Measurements from ENCODE around the gene ABCA7. TPM values are rescaled to one million over a fixed set of nuclear protein-coding genes. Genes with fewer than 3 reads are reported as not detected.

Gene ABCA7
- total and polyA plus RNA-seq, 2 of the 13 experiments (the other 11 are each of a cell fraction or from before 2014, with no cell fraction given): 4.4 to 32.4 TPM

DNA sequence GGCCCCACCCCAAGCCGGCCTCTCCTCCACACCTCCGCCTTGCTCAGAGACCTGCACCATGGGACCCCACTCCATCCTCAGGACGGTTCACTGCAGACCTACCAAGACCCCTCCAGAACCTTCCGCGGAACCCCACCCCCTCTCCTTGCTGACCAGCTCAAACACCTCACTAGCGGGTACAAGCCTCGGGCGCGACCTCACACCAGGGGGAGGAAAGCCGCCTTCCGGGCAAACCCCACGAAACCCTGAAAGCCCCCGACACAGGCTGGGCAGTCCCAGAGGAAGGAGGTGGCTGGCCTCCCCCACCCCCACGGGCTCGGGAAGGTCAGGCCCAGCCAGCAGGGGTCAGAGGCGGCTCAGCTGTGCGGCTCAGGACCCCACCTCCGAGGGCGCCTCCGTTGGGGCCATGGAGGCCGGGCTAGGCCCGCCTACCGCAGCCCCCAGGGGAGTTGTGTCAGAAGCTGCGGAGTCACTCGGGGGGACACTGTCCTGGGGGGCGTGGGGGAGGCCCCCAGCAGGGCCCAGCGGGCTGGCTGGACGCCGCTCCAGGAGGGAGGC, 29.8 kb upstream of the ABCA7 start:
- TSS peak; percentile 79 for BruUV-seq (replicated peaks)
- peaks cover 4% of the 10 kb centered on the region for H3K79me2 ChIP-seq (ENCODE audit: insufficient read depth, low read length)
- TF ChIP-seq, protein P1, sequence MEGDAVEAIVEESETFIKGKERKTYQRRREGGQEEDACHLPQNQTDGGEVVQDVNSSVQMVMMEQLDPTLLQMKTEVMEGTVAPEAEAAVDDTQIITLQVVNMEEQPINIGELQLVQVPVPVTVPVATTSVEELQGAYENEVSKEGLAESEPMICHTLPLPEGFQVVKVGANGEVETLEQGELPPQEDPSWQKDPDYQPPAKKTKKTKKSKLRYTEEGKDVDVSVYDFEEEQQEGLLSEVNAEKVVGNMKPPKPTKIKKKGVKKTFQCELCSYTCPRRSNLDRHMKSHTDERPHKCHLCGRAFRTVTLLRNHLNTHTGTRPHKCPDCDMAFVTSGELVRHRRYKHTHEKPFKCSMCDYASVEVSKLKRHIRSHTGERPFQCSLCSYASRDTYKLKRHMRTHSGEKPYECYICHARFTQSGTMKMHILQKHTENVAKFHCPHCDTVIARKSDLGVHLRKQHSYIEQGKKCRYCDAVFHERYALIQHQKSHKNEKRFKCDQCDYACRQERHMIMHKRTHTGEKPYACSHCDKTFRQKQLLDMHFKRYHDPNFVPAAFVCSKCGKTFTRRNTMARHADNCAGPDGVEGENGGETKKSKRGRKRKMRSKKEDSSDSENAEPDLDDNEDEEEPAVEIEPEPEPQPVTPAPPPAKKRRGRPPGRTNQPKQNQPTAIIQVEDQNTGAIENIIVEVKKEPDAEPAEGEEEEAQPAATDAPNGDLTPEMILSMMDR (CRISPR knock-in tag; IDR thresholded peaks at IDR 0.05): peak; percentile 29
- TF ChIP-seq ZNF883 (CRISPR knock-in tag; IDR thresholded peaks at IDR 0.05; ENCODE audit: not compliant biosample characterization) (no peak), POLR2A (IDR thresholded peaks at IDR 0.05; ENCODE audit: insufficient read depth in 1 of 2, low read depth in 2 of 2, low read length in 2 of 2) (0 out of 4 replicates have a peak, but pooled peaks of 1 of the 2 experiments have one; percentile 18), JDP2 (CRISPR knock-in tag; IDR thresholded peaks at IDR 0.05; ENCODE audit: borderline replicate concordance) (no peak), KDM5A (IDR thresholded peaks at IDR 0.05; ENCODE audit: borderline replicate concordance, low read length) (no peak), ZNF329 (CRISPR knock-in tag; IDR thresholded peaks at IDR 0.05; ENCODE audit: low read depth) (no peak), AGO2 (optimal IDR thresholded peaks at IDR 0.05; ENCODE audit: low read depth, low read length) (peak; percentile 67), TCF7 (IDR thresholded peaks at IDR 0.05; ENCODE audit: low read depth) (no peak), TRIM24 (CRISPR knock-in tag; IDR thresholded peaks at IDR 0.05) (no peak), RFXAP (CRISPR knock-in tag; IDR thresholded peaks at IDR 0.05; ENCODE audit: borderline replicate concordance) (no peak), NFRKB (IDR thresholded peaks at IDR 0.05) (no peak), ZNF20 (CRISPR knock-in tag; IDR thresholded peaks at IDR 0.05) (no peak), RBFOX2 (IDR thresholded peaks at IDR 0.05; ENCODE audit: low read depth, low read length) (peak; percentile 33), ZNF124 (CRISPR knock-in tag; IDR thresholded peaks at IDR 0.05) (no peak)
- TF ChIP-seq, protein P2, sequence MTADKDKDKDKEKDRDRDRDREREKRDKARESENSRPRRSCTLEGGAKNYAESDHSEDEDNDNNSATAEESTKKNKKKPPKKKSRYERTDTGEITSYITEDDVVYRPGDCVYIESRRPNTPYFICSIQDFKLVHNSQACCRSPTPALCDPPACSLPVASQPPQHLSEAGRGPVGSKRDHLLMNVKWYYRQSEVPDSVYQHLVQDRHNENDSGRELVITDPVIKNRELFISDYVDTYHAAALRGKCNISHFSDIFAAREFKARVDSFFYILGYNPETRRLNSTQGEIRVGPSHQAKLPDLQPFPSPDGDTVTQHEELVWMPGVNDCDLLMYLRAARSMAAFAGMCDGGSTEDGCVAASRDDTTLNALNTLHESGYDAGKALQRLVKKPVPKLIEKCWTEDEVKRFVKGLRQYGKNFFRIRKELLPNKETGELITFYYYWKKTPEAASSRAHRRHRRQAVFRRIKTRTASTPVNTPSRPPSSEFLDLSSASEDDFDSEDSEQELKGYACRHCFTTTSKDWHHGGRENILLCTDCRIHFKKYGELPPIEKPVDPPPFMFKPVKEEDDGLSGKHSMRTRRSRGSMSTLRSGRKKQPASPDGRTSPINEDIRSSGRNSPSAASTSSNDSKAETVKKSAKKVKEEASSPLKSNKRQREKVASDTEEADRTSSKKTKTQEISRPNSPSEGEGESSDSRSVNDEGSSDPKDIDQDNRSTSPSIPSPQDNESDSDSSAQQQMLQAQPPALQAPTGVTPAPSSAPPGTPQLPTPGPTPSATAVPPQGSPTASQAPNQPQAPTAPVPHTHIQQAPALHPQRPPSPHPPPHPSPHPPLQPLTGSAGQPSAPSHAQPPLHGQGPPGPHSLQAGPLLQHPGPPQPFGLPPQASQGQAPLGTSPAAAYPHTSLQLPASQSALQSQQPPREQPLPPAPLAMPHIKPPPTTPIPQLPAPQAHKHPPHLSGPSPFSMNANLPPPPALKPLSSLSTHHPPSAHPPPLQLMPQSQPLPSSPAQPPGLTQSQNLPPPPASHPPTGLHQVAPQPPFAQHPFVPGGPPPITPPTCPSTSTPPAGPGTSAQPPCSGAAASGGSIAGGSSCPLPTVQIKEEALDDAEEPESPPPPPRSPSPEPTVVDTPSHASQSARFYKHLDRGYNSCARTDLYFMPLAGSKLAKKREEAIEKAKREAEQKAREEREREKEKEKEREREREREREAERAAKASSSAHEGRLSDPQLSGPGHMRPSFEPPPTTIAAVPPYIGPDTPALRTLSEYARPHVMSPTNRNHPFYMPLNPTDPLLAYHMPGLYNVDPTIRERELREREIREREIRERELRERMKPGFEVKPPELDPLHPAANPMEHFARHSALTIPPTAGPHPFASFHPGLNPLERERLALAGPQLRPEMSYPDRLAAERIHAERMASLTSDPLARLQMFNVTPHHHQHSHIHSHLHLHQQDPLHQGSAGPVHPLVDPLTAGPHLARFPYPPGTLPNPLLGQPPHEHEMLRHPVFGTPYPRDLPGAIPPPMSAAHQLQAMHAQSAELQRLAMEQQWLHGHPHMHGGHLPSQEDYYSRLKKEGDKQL (CRISPR knock-in tag; IDR thresholded peaks at IDR 0.05; ENCODE audit: low read depth): no peak
- TF ChIP-seq, protein P3, sequence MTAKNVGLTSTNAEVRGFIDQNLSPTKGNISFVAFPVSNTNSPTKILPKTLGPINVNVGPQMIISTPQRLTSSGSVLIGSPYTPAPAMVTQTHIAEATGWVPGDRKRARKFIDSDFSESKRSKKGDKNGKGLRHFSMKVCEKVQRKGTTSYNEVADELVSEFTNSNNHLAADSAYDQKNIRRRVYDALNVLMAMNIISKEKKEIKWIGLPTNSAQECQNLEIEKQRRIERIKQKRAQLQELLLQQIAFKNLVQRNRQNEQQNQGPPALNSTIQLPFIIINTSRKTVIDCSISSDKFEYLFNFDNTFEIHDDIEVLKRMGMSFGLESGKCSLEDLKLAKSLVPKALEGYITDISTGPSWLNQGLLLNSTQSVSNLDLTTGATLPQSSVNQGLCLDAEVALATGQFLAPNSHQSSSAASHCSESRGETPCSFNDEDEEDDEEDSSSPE (CRISPR knock-in tag; IDR thresholded peaks at IDR 0.05): no peak

More for the DNA sequence above, 29.8 kb upstream of the ABCA7 start:
- H3K27me3 ChIP-seq (ENCODE audit: control insufficient read depth in 1 of 2, insufficient read depth in 2 of 2, low read length in 2 of 2): peaks cover under 1 to 1% of the 10 kb centered on the region in 2 experiments; a peak in 2 of 5 replicates
- 98% methylated on average over 19 of the region's 29 CpGs for WGBS (ENCODE audit: low lambda C conversion rate)
- CTCF ChIA-PET (ENCODE audit: low intra/inter-chr PET ratio, low total read pairs): no interaction called here
- ATAC-seq (no peak), FAIRE-seq (no peak), DNase-seq (ENCODE audit: low spot score) (no peak)
- no peak overlapping the region for H3K9ac ChIP-seq (ENCODE audit: insufficient read depth, low read depth, low read length)
- H4K20me1 ChIP-seq (ENCODE audit: insufficient read depth, low read length): no peaks in the 10 kb centered on the region
- in situ Hi-C loops (cut with HindIII; ENCODE audit: extremely low pct_ligation_motif_present, low pct_unique_long_range_greater_than_20kb): no loop called here
- no peaks in the 10 kb centered on the region for H3K4me1 ChIP-seq (ENCODE audit: insufficient read depth, low read length)
- POLR2A ChIA-PET: no interaction called here
- intact Hi-C loops (cut with micrococcal nuclease; ENCODE audit: unreplicated experiment): no loop called here
- no peak overlapping the region for H3K4me2 ChIP-seq (ENCODE audit: low read depth, low read length)
- peaks cover 11 to 15% of the 10 kb centered on the region in 2 experiments; a peak in 3 of 5 replicates for H3K36me3 ChIP-seq (replicated peaks in 1 of 2; ENCODE audit: control insufficient read depth in 1 of 2, insufficient read depth in 2 of 2, low read length in 2 of 2)
- no peak overlapping the region for H3K4me3 ChIP-seq (replicated peaks in 1 of 3; ENCODE audit: insufficient read depth in 1 of 3, low read depth in 2 of 3, low read length in 3 of 3)
- H3K9me3 ChIP-seq (ENCODE audit: low read length): no peaks in the 10 kb centered on the region
- H2AFZ ChIP-seq (ENCODE audit: low read length): no peak overlapping the region
- H3K27ac ChIP-seq (ENCODE audit: extremely low read length, insufficient read depth, low read length): no peak overlapping the region

Measured in HepG2 (cell line).